ENCODE results near the gene NUP214. TPM values are rescaled to one million over a fixed set of nuclear protein-coding genes. Genes with fewer than 3 reads are reported as not detected.

Gene NUP214
- total RNA-seq, 1 experiment from 2014 or later = 34.9 TPM

- ChIA-PET CTCF (interaction anchor here (0.6 kb wide), 1 partner anchor 25 kb away, joined by 4 read pairs; no protein-coding TSS in a partner anchor), POLR2A (no interaction called here)
- intact Hi-C loops (cut with micrococcal nuclease; ENCODE audit: unreplicated experiment) = no loop called here
- no TSS peak for BruUV-seq (replicated peaks)
- no peaks in the 10 kb centered on the region for H3K9me3 ChIP-seq (ENCODE audit: control insufficient read depth, insufficient read depth, low read depth, low read length)
- no peaks in the 10 kb centered on the region for H3K4me1 ChIP-seq (ENCODE audit: control insufficient read depth, insufficient read depth, low read length)
- no peak overlapping the region for H3K4me3 ChIP-seq (ENCODE audit: low read depth in 2 of 2, low read length in 2 of 2)
- ATAC-seq = no peak
- no peak for TF ChIP-seq POLR2AphosphoS5 (IDR thresholded peaks at IDR 0.05; ENCODE audit: low read depth, low read length)
- no peak for TF ChIP-seq TCF7L2 (IDR thresholded peaks at IDR 0.05; ENCODE audit: low read depth, low read length)
- no peak for TF ChIP-seq SIN3A (IDR thresholded peaks at IDR 0.05; ENCODE audit: borderline replicate concordance, insufficient read depth, low read depth, low read length)
- no peak for TF ChIP-seq REST (IDR thresholded peaks at IDR 0.05; ENCODE audit: insufficient read depth in 1 of 2, low read depth in 2 of 2, low read length in 1 of 2)
- DNase-seq (ENCODE audit: low read depth, low spot score) = no peak
- H3K27ac ChIP-seq (ENCODE audit: low read length) = no peak overlapping the region
- in situ Hi-C loops (cut with HindIII; ENCODE audit: low pct_unique_long_range_greater_than_20kb, low sequenced_read_pairs) = no loop called here
- no peaks in the 10 kb centered on the region for H3K36me3 ChIP-seq (ENCODE audit: control insufficient read depth, insufficient read depth, low read length)
- no peaks in the 10 kb centered on the region for H3K27me3 ChIP-seq (ENCODE audit: control insufficient read depth, insufficient read depth, low read length)
Measured at GRCh38 chr9:131275332-131276093, 150.1 kb downstream of the NUP214 start.

GRCh38 chr9:131276094-131276888 is 150.9 kb downstream of the NUP214 start, which contains the start of gene FAM78A:
Gene FAM78A (minus strand): TSS chr9:131276510. CDS start chr9:131276179, 331 bp downstream.
- no peaks in the 10 kb centered on the region for H3K9me3 ChIP-seq (ENCODE audit: control insufficient read depth, insufficient read depth, low read depth, low read length)
- BruUV-seq (replicated peaks) = no TSS peak
- no peak within 1 kb of the TSS for H3K27ac ChIP-seq (ENCODE audit: low read length)
- DNase-seq (ENCODE audit: low read depth, low spot score) = no peak
- H3K27me3 ChIP-seq (ENCODE audit: control insufficient read depth, insufficient read depth, low read length) = no peaks in the 10 kb centered on the region
- H3K4me1 ChIP-seq (ENCODE audit: control insufficient read depth, insufficient read depth, low read length) = no peaks in the 10 kb centered on the region
- H3K4me3 ChIP-seq (ENCODE audit: low read depth in 2 of 2, low read length in 2 of 2) = peak within 1 kb of the TSS; percentile 27 to 34; a peak in 3 of 4 replicates
- ChIA-PET POLR2A (no interaction called here), CTCF (interaction anchor here (0.6 kb wide), 1 partner anchor 165 kb away, joined by 4 read pairs; no protein-coding TSS in a partner anchor)
- TF ChIP-seq CTCF (IDR thresholded peaks at IDR 0.05) = no peak
- no peak for TF ChIP-seq REST (IDR thresholded peaks at IDR 0.05; ENCODE audit: insufficient read depth in 1 of 2, low read depth in 2 of 2, low read length in 1 of 2)
- no peaks in the 10 kb centered on the region for H3K36me3 ChIP-seq (ENCODE audit: control insufficient read depth, insufficient read depth, low read length)
- intact Hi-C loops (cut with micrococcal nuclease; ENCODE audit: unreplicated experiment) = no loop called here
- peak; percentile 31 for ATAC-seq
- in situ Hi-C loops (cut with HindIII; ENCODE audit: low pct_unique_long_range_greater_than_20kb, low sequenced_read_pairs) = no loop called here

Measured in Panc1 (cell line).